Mesenchymal stem cell (in vitro differentiated cells and primary cell): Measurements from ENCODE around the gene MYLIP.
"Not testable (repeated sequence)": the region's sequence is repeated elsewhere in the genome, so short reads cannot be mapped to it uniquely, and the experiment has no call there.

Experiments
- DNase-seq: peaks from one replicate; pipeline ENCODE4 v3.0.0-alpha.2; 2013
- H2AFZ ChIP-seq: one replicate; pipeline ENCODE4 v1.6.1; 2013; ENCODE audit warnings: low read depth, mild to moderate bottlenecking, control low read depth, inconsistent platforms, low read length, moderate library complexity
- H2AK5ac ChIP-seq: 2 replicates; pipeline ENCODE4 v1.6.1; 2013; ENCODE audit warnings: low read length, moderate library complexity, mild to moderate bottlenecking, inconsistent platforms; ENCODE audit not compliant: severe bottlenecking
- H2BK120ac ChIP-seq: one replicate; pipeline ENCODE4 v1.6.1; 2013; ENCODE audit warnings: low read depth, mild to moderate bottlenecking, inconsistent platforms, low read length, moderate library complexity
- H2BK12ac ChIP-seq, 2 experiments: one replicate each; pipeline ENCODE4 v1.6.1; 2013; ENCODE audit warnings: inconsistent platforms in 2 of 2, low read length in 2 of 2, mild to moderate bottlenecking in 2 of 2, moderate library complexity in 2 of 2, control low read depth in 1 of 2
- H2BK15ac ChIP-seq: one replicate; pipeline ENCODE4 v1.6.1; 2013; ENCODE audit warnings: mild to moderate bottlenecking, low read depth, inconsistent platforms; ENCODE audit not compliant: poor library complexity, severe bottlenecking
- H2BK5ac ChIP-seq: 2 replicates; pipeline ENCODE4 v1.6.1; 2013; ENCODE audit warnings: low read depth, mild to moderate bottlenecking, low read length, control low read depth, inconsistent platforms; ENCODE audit not compliant: poor library complexity, severe bottlenecking
- H3K14ac ChIP-seq, 2 experiments: one replicate each; pipeline ENCODE4 v1.6.1; 2013; ENCODE audit warnings: inconsistent platforms in 2 of 2, low read length in 2 of 2, control low read depth in 1 of 2, mild to moderate bottlenecking in 1 of 2, moderate library complexity in 1 of 2
- H3K18ac ChIP-seq, 2 experiments: one replicate each; pipeline ENCODE4 v1.6.1; 2013; ENCODE audit warnings: inconsistent platforms in 2 of 2, low read length in 2 of 2, control low read depth in 1 of 2, low read depth in 1 of 2, mild to moderate bottlenecking in 1 of 2
- H3K23ac ChIP-seq, 2 experiments: one replicate each; pipeline ENCODE4 v1.6.1; 2013; ENCODE audit warnings: inconsistent platforms in 2 of 2, low read length in 2 of 2, mild to moderate bottlenecking in 2 of 2, moderate library complexity in 2 of 2, control low read depth in 1 of 2
- H3K27ac ChIP-seq: 2 replicates; pipeline ENCODE4 v1.5.1; 2013; ENCODE audit warnings: mild to moderate bottlenecking, moderate library complexity, low read length, control low read depth, inconsistent platforms; ENCODE audit not compliant: poor library complexity, severe bottlenecking
- H3K27me3 ChIP-seq, 2 experiments: 2 replicates each; pipeline versions ENCODE4 v1.6.1 to v1.7.0; 2013; ENCODE audit warnings: low read length in 2 of 2, mild to moderate bottlenecking in 2 of 2, moderate library complexity in 2 of 2, control low read depth in 1 of 2, inconsistent platforms in 1 of 2; ENCODE audit not compliant: control insufficient read depth in 1 of 2, insufficient read depth in 1 of 2
- H3K36me3 ChIP-seq, 2 experiments: 2 replicates each; pipeline versions ENCODE4 v1.6.1 to v1.7.0; 2013; ENCODE audit warnings: low read length in 2 of 2, control low read depth in 1 of 2, inconsistent platforms in 1 of 2, low read depth in 1 of 2, mild to moderate bottlenecking in 1 of 2; ENCODE audit not compliant: insufficient read depth in 2 of 2, control insufficient read depth in 1 of 2
- H3K4ac ChIP-seq, 2 experiments: one replicate each; pipeline ENCODE4 v1.6.1; 2013; ENCODE audit warnings: inconsistent platforms in 2 of 2, low read length in 2 of 2, mild to moderate bottlenecking in 2 of 2, moderate library complexity in 2 of 2, control low read depth in 1 of 2, low read depth in 1 of 2
- H3K4me1 ChIP-seq: 2 replicates; pipeline ENCODE4 v1.6.1; 2013; ENCODE audit warnings: low read depth, low read length, control low read depth; ENCODE audit not compliant: control insufficient read depth, insufficient read depth
- H3K4me2 ChIP-seq: 2 replicates; pipeline ENCODE4 v1.6.1; 2013; ENCODE audit warnings: low read length, mild to moderate bottlenecking, inconsistent platforms; ENCODE audit not compliant: poor library complexity, severe bottlenecking
- H3K4me3 ChIP-seq, 2 experiments: 2 replicates each; pipeline versions ENCODE4 v1.5.1 to v1.7.0; 2013; ENCODE audit warnings: low read length in 2 of 2, mild to moderate bottlenecking in 2 of 2, control low read depth in 1 of 2, low read depth in 1 of 2; ENCODE audit not compliant: insufficient read depth in 1 of 2
- H3K79me1 ChIP-seq: replicated peaks from 2 replicates; pipeline ENCODE4 v1.6.1; 2013; ENCODE audit warnings: mild to moderate bottlenecking, control low read depth, low read length, inconsistent platforms; ENCODE audit not compliant: poor library complexity, severe bottlenecking
- H3K9ac ChIP-seq: 2 replicates; pipeline ENCODE4 v1.7.0; 2013; ENCODE audit warnings: mild to moderate bottlenecking, low read length, moderate library complexity
- H3K9me3 ChIP-seq: 2 replicates; pipeline ENCODE4 v1.7.0; 2013; ENCODE audit warnings: mild to moderate bottlenecking, low read length; ENCODE audit not compliant: control insufficient read depth
- H4K8ac ChIP-seq: one replicate; pipeline ENCODE4 v1.6.1; 2013; ENCODE audit warnings: inconsistent platforms, mild to moderate bottlenecking, low read length, moderate library complexity
- H4K91ac ChIP-seq: one replicate; pipeline ENCODE4 v1.6.1; 2013; ENCODE audit warnings: mild to moderate bottlenecking, low read length, inconsistent platforms
- WGBS: methylation state at CpG from one replicate; pipeline ENCODE4 v1.1.7; 2013; ENCODE audit warnings: mixed read lengths; 5-methylcytosine and 5-hydroxymethylcytosine counted together

MYLIP gene

DNA sequence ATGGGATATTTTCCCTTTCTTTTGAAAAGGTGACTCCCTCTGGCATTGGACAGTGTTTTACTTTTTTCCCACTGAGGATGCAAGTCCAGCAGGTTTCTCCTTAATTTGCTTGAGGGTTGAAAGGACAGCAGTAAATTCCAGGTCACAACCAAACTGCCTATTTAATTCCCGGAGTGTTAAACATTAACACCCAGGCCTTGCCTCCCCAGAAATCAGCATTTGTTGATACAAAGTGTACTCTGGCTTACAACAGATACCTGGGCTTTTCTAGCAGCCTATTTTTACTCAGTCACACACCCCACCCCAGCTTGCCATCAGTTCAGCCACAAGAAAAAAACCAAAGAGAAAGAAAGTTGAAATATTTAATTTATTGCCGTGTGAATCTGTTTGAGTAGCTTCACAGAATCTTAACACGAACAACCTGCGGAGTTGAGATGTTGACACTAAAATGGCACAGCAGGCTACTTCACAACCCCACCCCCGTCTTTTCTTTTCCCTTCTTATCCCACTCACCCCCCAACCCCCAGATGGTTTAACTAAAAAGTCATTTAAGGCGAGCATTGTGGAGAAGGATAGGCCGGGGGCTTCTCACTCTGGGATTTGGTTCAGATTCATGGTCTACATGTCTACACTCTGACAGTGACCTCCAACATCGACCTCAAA lies 45.7 kb downstream of the MYLIP start:
- H2AK5ac ChIP-seq: no peak overlapping the region
- no peak overlapping the region for H2AFZ ChIP-seq
- H3K4me2 ChIP-seq: no peak overlapping the region
- no peak overlapping the region for H3K27ac ChIP-seq
- H3K23ac ChIP-seq: no peak overlapping the region
- no peaks in the 10 kb centered on the region for H3K79me1 ChIP-seq
- no peaks in the 10 kb centered on the region for H3K4me1 ChIP-seq
- no peak overlapping the region for H2BK5ac ChIP-seq
- no peak overlapping the region for H4K91ac ChIP-seq
- no peak for DNase-seq
- no peaks in the 10 kb centered on the region for H3K36me3 ChIP-seq
- H3K14ac ChIP-seq: no peak overlapping the region
- H2BK15ac ChIP-seq: no peak overlapping the region
- H3K18ac ChIP-seq: no peak overlapping the region
- no peaks in the 10 kb centered on the region for H3K27me3 ChIP-seq
- H2BK120ac ChIP-seq: no peak overlapping the region
- H4K8ac ChIP-seq: no peak overlapping the region
- H3K9ac ChIP-seq: no peak overlapping the region
- no peaks in the 10 kb centered on the region for H3K9me3 ChIP-seq
- WGBS: 59% methylated on average over 8 of the region's 8 CpGs
- no peak overlapping the region for H3K4me3 ChIP-seq
- no peak overlapping the region for H2BK12ac ChIP-seq
- no peak overlapping the region for H3K4ac ChIP-seq

DNA sequence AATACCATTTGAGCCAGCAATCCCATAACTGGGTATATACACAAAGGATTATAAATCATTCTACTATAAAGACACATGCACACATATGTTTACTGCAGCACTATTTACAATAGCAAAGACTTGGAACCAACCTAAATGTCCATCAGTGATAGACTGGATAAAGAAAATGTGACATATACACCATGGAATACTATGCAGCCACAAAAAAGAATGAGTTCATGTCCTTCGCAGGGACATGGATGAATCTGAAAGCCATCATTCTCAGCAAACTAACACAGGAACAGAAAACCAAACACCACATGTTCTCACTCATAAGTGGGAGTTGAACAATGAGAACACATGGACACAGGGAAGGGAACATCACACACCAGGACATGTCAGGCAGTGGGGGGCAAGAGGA lies 47.7 kb downstream of the MYLIP start:
- H4K91ac ChIP-seq, DNase-seq, H3K23ac ChIP-seq, H2BK12ac ChIP-seq, H3K14ac ChIP-seq, H3K4me3 ChIP-seq, H2BK120ac ChIP-seq, H3K4me1 ChIP-seq, H4K8ac ChIP-seq, H3K79me1 ChIP-seq, H3K36me3 ChIP-seq, H2BK5ac ChIP-seq, H3K18ac ChIP-seq, H2BK15ac ChIP-seq, H3K4me2 ChIP-seq, H3K27me3 ChIP-seq, H3K9me3 ChIP-seq, H3K27ac ChIP-seq, H3K4ac ChIP-seq, H3K9ac ChIP-seq, H2AK5ac ChIP-seq, H2AFZ ChIP-seq: not testable (repeated sequence)
- WGBS: no CpG with 5 or more reads among the region's 1 CpG

DNA sequence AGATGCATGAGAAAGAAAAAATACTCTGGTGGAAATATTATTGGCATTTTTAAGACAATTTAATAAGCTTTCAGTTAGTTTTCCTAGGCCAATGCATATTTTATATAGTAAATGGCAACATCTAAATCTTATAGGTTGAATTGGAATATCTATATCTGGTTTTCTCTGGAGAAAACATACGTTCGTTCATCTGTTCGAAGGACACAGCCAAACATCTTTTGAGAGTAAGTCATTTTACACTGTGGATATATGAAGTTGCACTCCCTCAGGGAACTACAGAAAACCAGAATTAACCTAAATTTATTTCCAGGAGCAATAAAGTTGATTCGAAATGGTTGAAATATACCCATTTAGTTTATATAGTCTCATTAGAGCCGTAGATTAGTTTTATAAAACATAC lies 49.0 kb downstream of the MYLIP start:
- Histone ChIP-seq H3K4ac (no peak overlapping the region), H2AK5ac (no peak overlapping the region)
- WGBS: 100% methylated on average over 3 of the region's 5 CpGs

DNA sequence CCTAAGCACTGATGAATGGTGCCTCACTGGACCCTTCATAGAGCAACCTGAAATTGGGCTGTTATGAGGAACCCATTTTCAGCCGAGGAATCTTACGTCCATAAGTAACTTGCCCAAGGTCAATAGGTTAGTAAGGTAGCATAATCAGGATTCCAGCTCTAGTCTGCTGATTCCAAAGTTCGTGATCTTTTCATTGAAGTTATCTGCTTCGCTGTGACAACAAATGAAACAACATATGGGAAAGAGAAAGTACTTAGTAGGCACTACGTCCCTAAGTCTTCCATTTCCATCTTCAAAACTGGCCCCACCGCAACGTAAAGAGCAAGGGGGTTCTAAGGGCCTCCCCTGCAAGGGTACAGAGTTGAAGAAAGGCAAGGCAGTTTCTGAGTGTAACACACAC lies 49.5 kb downstream of the MYLIP start:
- H3K4me1 ChIP-seq: no peaks in the 10 kb centered on the region
- no peak overlapping the region for H3K27ac ChIP-seq
- H3K4me3 ChIP-seq: no peak overlapping the region
- no peak overlapping the region for H2BK15ac ChIP-seq
- no peak overlapping the region for H2BK120ac ChIP-seq
- 97% methylated on average over 4 of the region's 7 CpGs for WGBS
- H3K14ac ChIP-seq: no peak overlapping the region
- no peak overlapping the region for H2BK12ac ChIP-seq
- H3K27me3 ChIP-seq: no peaks in the 10 kb centered on the region
- H3K36me3 ChIP-seq: no peaks in the 10 kb centered on the region
- no peak overlapping the region for H3K4ac ChIP-seq
- H3K23ac ChIP-seq: no peak overlapping the region
- no peak overlapping the region for H4K91ac ChIP-seq
- H3K9ac ChIP-seq: no peak overlapping the region
- no peak overlapping the region for H3K4me2 ChIP-seq
- H2BK5ac ChIP-seq: no peak overlapping the region
- no peak overlapping the region for H4K8ac ChIP-seq
- no peaks in the 10 kb centered on the region for H3K9me3 ChIP-seq
- H2AFZ ChIP-seq: no peak overlapping the region
- no peak overlapping the region for H3K18ac ChIP-seq
- H3K79me1 ChIP-seq: no peaks in the 10 kb centered on the region
- H2AK5ac ChIP-seq: no peak overlapping the region
- no peak for DNase-seq

More for the DNA sequence above, 49.0 kb downstream of the MYLIP start:
- Histone ChIP-seq H3K4me3 (no peak overlapping the region), H3K27ac (no peak overlapping the region), H2BK120ac (no peak overlapping the region), H4K91ac (no peak overlapping the region), H3K27me3 (no peaks in the 10 kb centered on the region), H3K23ac (no peak overlapping the region), H3K4me2 (no peak overlapping the region), H4K8ac (no peak overlapping the region), H3K9me3 (no peaks in the 10 kb centered on the region), H3K9ac (no peak overlapping the region), H2BK5ac (no peak overlapping the region), H3K79me1 (no peaks in the 10 kb centered on the region), H2AFZ (no peak overlapping the region), H3K18ac (no peak overlapping the region), H2BK12ac (no peak overlapping the region), H3K4me1 (no peaks in the 10 kb centered on the region), H3K36me3 (no peaks in the 10 kb centered on the region), H3K14ac (no peak overlapping the region), H2BK15ac (no peak overlapping the region)
- DNase-seq: no peak
